NCI-H748 (cell line): ENCODE data around the gene SLC6A3.

Experiments
- DNase-seq: peaks from one replicate; lab custom pipeline; 2025; ENCODE audit not compliant: unreplicated experiment; lab: John Stamatoyannopoulos, UW

Gene SLC6A3

GRCh38 chr5:1409381-1410110, 35.7 kb downstream of the SLC6A3 start:
- DNase-seq = no peak

- DNase-seq = no peak
Observed at GRCh38 chr5:1406681-1407640, 38.3 kb downstream of the SLC6A3 start.

GRCh38 chr5:1405539-1406530, 39.4 kb downstream of the SLC6A3 start:
- DNase-seq = no peak

GRCh38 chr5:1405121-1405520, 40.1 kb downstream of the SLC6A3 start:
- DNase-seq = no peak

- no peak for DNase-seq
Observed at GRCh38 chr5:1404062-1404461, 41.2 kb downstream of the SLC6A3 start.

- DNase-seq = no peak
Observed at GRCh38 chr5:1402611-1403255, 42.5 kb downstream of the SLC6A3 start.

GRCh38 chr5:1401536-1402138, 43.6 kb downstream of the SLC6A3 start:
- DNase-seq = peak; percentile 73

GRCh38 chr5:1400936-1401335, 44.3 kb downstream of the SLC6A3 start:
- DNase-seq = no peak

- DNase-seq = peak; percentile 32
Observed at GRCh38 chr5:1400211-1400855, 44.9 kb downstream of the SLC6A3 start.

GRCh38 chr5:1399737-1400136, 45.5 kb downstream of the SLC6A3 start:
- no peak for DNase-seq

- DNase-seq = no peak
Observed at GRCh38 chr5:1396293-1396816, 48.9 kb downstream of the SLC6A3 start.

GRCh38 chr5:1394881-1395860, 50.1 kb downstream of the SLC6A3 start:
- DNase-seq = no peak

- no peak for DNase-seq
Observed at GRCh38 chr5:1393571-1394501, 51.4 kb downstream of the SLC6A3 start.

GRCh38 chr5:1392801-1393565, 52.3 kb downstream of the SLC6A3 start:
- no peak for DNase-seq

- DNase-seq = no peak
Observed at GRCh38 chr5:1392261-1392660, 53.0 kb downstream of the SLC6A3 start.

GRCh38 chr5:1391691-1392090, 53.5 kb downstream of the SLC6A3 start:
- no peak for DNase-seq
